Fibroblast of peridontal ligament (primary cell): ENCODE measurements around the gene KAZN.
"Not testable (repeated sequence)": the region's sequence is repeated elsewhere in the genome, so short reads cannot be mapped to it uniquely, and the experiment has no call there.

Experiments used
- DNase-seq: peaks from one replicate; pipeline ENCODE4 v3.0.0-alpha.2; 2010; ENCODE audit errors: extremely low read depth

KAZN gene

DNA sequence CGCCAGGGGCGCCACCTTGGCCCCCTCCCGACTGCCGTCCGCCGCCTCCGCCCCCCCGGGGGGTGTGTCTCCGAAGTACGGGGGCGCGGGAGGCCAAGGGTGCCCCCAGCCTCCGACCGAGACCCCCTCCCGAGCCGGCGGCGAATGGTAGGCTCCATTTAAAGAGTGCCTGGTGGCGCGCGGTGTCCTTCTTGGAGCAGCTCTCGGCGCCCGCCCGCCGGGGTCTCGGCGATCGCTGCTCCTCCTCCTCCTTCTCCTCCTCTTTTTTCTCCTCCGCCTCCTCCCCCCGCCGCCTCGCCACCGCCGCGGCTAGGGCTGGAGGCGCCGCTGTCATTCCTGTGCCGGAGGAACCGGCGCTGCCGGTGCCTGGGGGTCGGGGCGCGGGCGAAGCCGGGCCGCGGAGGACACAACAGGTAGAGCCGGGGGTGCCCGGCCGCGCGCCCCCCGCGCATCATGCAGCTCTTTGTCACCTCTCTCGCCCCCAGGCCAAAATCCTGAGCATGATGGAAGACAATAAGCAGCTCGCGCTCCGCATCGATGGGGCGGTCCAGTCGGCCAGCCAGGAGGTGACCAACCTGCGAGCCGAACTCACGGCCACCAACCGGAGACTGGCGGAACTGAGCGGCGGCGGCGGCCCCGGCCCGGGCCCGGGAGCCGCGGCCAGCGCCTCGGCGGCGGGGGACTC is at the start of gene KAZN:
TSS of gene KAZN (plus strand) at position 188 of the 685 bp plus-strand sequence.
- DNase-seq: no peak

DNA sequence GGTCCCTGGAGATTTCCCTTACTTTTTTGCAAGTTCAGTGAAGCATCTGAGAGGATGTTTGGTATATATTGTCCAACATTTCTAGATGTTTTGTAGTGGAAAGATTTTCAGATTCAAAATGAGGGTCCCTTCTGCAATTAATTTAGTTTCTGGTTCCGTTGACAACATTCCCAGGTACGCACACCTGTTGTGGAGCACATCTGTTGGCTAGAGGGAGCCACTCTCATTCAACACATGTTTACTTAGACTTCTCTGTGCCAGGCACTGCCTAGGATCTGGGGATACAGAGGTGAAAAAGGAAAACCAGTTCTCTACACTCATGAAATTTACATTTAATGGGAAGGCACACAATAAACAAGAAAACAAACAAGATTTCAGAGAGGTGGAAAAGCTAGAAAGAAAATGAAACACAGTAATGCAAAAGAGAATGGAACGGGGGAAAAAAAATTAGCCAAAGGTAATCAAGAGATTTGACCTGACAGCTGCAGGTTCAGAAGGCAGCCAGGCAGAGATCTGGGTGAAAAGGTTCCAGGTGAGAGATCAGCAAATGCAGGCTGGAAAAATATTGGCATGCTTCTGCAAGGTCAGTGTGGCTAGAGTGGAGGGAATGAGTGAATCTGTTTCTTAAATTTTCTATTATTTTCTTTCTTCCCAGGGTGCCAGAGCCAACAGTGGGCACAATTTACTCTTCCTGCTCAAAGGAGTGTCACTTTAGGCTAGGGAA is 48.4 kb upstream of the KAZN start:
- no peak for DNase-seq

DNA sequence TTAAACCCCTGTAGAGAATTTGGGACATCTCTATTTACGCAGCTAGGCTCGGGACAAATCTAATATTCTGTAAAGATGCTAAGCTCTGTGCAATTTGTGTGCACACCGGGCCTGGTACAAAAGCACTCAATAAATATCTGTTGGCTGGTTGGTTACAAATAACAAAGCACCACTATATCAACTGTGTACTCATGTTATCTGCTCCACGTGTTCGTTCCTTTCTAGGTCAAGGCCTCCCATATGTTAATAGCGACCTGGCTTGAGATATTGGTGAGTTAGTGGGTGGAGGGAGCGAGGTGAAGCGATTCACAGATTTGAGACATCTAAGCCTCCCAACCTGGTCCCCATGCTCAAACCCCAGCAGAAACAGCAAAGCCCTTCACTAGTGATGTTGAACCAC is 47.1 kb upstream of the KAZN start:
- DNase-seq: no peak

DNA sequence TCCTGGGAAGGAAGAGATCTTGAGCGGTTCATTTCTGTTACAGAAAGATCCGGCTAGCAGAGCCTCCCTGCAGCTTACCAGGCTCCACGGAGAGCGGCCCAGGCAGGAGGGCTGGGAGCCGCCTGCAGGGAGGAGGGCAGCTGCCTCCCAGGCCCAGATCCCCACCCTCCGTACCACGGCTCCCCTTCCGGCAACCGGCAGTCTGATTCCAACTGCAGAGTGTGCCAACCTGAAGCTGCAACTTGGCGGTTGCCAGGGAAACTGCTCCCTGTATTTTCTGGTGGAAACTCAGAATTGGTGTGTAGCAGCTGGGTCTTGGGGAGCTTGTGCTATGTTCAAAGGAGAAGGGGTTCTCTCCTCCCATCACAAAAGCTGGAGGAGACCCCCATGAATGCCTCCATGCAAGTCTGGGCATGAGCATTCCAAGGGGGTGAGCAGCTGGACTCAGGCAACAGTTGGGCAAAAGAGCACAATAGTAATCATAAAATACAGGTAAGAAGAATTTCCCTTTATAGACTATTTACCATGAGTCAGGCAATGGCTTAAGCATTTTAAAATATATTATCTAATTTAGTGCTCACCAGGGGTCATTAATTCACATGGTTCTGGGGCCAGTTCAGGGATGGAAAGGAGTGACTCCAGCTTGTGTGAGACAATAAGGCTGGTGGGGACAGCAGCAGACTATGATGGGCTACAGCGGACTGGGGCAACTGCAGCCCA is 46.1 kb upstream of the KAZN start:
- DNase-seq: no peak

DNA sequence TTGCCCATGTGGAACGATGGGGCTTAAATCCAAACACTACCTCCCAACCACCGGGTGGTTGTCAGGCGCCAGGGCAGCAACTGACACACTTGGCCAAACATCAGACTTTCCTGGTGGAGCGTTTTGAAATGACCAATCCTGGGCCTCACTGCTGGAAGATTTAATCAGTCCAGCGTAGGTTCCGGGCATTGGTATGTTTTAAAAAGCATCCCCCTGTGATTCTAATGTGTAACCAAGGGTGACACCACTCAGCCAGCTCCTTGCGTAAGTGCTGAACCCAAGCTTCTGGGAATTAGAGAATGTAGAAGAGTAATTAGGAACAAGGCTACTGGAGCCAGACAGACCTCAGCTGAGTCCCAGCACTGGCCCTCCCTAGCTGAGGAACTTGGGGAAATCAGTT is 44.8 kb upstream of the KAZN start:
- peak; percentile 44 for DNase-seq

DNA sequence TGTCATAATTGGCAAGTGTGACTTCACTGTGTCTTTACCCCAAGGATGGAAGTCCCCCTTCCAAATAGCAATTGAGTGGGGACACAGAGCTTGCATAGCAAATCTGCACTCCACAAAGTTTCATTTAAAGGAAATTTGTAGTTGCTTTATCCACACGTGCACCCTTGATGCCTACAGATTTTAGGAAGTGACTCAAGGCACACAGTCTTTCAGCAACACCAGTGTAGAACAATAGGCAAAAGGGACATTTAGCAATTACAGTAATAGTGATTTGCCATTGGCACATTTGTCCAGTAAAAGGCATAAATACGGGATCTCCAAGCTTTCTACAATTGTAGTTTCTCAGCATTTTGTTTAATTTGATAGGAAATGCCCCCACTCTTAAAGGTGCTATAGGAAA is 43.4 kb upstream of the KAZN start:
- DNase-seq: no peak

DNA sequence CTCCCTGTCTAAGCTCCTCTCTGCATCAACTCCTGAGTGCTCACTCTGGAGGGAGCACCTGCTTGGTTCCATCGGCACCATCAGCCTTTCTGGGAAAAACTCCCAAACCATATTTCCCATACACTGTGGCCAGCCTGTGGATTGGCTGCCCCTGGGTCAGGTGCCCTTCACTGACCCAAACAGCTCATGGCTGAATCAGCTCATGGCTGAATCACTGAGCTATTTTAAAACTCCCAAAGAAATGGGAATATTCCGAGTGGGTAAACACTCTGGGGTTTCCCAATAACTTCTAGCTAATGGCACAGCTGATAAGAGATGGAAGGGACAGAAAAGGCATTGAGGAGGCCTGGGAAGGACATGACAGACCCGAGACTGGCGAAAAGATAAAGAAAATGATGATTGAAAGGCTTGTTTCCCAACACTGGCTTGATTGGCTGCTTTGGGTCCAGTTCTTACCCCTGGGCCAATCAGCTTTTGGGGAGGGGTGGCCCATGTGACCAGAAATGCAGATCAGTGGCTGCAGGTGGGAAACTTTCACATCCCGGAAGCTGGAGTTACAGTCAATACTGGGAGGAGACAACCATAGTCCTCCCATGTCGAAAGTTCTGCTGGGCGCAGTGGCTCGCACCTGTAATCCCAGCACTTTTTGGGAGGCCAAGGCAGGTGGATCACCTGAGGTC is 37.3 kb upstream of the KAZN start:
- DNase-seq: no peak

DNA sequence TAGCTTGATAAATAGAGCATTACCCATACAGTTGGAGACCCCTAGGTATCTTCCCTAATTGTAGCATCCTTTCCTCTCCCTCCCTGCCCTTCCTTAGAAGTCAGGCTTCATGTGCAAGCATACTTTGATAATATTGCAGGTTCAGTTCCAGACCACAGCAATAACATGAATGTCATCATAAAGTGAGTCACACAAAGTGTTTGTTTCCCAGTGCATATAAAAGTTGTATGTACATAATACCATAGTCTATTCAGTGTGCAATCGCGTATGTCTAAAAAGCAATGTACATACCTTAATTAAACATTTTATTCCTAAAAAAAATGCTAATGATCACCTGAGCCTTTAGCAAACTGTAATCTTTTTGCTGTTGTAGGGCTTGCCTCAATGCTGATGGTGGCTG is 33.4 kb upstream of the KAZN start:
- DNase-seq: no peak

DNA sequence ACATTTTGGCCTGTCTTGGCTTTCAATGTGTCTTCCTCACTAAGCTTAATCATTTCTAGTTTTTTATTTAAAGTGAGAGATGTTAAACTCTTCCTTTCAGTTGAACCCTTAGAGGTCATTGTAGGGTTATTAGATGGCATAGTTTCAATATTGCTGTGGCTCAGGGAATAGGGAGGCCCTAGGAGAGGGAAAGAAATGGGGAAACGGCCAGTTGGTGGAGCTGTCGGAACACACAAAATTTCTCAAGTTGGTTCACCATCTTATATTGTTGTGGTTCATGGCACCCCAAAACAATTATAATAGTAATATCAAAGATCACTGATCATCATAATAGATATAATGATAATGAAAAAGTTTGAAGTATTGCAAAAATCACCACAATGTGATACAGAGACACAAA is 31.4 kb upstream of the KAZN start:
- DNase-seq: no peak

DNA sequence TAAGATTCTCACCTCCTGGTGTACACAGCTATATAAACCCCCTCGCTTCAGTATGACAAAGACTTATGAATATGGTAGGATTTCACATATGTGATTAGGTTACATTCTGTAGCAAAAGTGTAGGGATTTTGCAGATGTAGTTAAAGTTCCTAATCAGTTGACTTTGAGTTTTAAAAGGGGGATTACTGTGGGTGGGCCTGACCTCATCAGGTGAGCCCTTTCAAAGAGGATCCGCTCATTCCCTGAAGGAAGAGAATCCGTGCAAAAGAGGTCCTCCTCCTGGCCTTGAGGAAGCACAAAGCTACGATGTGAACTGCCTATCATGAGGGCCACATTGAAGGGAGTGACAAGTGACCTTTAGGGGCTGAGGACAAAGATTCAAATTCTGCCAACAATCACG is 30.6 kb upstream of the KAZN start:
- DNase-seq: no peak

DNA sequence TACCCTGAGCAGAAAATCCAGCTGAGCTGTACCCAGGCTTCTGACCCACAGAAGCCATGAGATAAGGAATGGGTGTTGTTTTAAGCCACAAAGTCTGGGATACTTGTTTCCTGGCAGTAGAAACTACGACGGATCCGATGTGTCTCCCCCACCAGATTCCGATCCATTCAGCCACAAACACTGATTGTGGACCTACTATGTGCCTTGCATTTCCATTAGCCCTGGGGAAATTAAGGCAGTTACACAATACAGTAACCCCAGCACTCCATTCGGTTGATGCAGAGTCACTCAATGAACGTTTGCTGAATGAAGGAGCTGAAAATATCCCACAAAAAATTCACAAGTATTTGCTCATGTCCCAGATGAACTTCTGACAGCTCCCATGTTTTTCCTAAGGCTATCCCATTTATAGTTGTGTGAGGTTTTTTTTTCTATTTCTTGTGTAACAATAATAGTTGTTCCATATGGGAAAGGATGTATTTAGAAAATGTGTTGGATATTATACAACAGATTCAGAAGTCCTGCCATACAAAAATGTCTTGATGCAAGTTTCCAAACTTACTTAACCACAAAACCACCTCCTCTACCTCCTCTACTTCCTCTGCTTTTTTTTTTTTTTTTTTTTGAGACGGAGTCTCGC is 29.6 kb upstream of the KAZN start:
- no peak for DNase-seq

DNA sequence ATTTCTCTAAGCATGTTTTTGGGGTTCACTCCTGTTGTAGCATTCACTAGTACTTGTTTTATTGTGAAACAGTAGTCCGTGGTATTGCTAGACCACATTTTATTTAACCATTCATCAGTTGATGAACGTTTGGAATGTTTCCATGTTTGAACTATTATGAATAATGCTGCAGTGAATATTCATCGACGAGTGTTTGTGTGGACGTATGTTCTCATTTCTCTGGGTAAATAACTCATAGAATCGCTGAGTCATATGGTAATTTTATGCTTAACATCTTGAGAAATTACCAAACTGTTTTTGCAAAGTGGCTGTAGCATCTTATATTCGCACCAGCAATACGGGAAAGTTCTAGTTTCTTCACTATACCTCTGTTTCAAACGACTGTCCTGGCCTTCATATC is 28.0 kb upstream of the KAZN start:
- DNase-seq: peak; percentile 55

DNA sequence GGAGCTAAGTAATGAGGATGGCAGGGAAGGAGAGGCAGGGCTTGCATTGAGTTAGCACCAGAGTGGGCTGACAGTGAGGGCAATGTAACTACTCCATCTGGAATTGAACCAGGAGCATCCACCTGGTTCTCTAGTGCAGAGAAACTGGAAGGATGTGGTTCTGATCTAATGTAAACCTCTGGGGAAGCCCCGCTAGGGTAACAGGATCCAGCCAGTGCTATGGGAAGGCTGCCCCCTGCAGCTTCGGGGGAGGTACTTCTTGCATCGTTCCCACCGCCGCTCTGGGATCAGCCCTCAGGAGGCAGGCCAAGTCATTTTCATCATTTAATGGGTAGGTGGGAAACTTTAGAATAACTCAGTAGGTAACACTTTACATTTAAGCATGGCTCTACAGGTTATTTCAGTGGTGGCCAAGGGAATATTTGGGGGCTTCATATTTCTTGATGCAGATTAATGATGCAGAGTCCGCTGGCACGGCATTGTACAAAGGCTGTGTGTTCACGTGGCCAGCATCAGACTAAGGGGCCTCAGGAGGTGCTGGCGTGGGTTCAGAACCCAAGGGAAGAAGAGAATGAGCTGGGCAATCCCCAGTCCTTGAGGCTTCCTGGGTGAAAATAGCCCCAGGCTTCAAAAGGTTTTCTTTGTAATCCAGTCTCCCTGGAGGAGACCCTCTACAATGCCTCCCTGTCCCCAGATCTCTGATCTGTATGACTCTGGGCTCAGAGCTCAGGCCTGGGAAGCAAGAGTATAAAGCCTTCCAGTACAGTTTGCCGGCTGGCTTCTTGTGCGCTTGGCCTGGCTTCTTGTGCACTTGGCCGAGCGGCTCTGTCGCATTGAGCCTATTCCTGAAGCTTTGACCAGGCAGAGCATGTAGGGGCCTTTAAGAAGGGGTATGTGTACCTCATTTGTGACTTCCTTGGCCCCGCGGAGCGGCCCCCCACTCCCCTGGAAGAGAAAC is 26.4 kb upstream of the KAZN start:
- no peak for DNase-seq

DNA sequence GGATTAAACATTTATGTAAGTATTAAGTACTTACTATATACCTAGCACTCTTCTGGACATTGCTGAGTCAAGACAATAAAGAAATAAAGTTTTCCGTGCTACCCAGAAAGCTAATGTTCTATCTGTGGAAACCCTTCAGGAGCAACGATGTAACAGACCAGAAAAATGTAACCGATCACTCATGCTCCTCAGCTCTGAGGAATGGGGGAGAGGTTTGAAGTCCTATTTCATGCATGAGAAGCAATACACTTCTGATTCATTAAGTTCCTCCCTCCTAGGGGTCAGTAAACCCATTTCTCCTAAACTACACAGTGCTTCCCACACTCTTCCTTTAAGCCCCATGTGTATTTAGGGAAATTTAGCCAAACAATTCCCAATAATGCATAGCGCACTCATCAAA is 25.6 kb upstream of the KAZN start:
- no peak for DNase-seq

DNA sequence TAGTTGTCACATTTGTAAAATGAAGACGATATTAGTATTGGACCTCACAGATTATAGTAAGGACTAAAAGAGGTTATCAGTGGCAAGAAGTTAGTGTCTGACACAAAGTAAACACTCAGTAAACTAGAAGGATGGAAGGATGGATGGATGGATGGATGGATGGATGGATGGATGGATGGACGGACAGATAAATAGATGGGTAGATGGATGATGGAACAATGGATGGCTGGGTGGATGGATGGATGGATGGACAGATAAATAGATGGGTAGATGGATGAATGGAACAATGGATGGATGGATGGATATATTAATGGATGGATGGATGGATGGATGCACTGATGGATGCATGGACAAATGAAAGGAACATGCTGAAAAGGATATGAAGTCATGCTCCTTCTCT is 22.3 kb upstream of the KAZN start:
- no peak for DNase-seq

DNA sequence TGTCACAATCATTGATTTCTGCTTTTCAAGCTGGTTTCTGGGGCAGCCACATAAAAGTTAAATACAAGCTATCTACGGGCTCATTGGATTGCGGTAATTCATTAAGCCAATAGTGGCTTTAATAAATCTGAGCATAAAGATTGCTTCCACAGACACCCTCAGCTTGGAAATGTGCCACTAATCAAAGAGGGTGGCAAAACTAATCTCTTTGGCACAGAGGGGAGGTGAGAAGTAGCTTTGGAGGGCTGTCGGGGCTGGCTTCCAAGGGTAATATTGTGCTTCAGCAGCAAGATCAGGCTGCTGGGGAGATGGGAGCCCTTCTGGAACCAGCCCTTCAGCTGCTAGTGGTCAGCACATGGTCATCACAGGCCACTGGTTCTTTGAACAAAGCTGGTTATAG is 21.2 kb upstream of the KAZN start:
- DNase-seq: no peak

DNA sequence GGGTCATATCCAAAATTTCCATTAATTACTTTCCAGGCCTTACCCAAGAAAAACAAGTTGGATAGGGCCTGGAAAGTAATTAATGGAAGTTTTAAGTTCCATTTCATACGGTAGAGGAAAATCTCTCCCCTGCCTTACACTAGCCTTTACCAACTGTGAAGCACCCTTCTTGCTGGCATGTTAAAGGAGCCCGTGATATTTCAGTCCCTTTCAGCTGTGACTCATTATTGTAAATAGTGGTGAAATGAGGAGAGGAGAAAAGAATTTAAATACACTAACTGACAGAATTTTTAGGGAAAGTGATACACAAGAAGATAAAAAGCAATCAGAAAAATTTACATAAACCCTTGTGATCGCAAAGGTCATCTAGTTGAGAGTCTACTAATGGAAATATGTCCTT is 20.3 kb upstream of the KAZN start:
- DNase-seq: peak; percentile 35

DNA sequence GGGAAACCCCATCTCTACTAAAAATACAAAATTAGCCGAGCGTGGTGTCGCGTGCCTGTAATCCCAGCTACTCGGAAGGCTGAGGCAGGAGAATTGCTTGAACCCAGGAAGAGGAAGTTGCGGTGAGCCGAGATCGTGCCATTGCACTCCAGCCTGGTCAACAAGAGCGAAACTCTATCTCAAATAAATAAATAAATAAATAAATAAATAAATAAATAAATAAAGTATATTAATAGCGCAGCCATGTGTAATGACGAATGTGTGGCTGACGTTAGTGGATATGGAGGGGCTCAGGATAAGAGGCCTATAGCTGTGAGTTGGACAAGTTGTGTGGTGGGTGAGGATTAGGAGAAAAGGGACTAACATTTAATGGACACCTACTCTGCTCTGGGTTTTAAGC is 18.2 kb upstream of the KAZN start:
- DNase-seq: not testable (repeated sequence)

DNA sequence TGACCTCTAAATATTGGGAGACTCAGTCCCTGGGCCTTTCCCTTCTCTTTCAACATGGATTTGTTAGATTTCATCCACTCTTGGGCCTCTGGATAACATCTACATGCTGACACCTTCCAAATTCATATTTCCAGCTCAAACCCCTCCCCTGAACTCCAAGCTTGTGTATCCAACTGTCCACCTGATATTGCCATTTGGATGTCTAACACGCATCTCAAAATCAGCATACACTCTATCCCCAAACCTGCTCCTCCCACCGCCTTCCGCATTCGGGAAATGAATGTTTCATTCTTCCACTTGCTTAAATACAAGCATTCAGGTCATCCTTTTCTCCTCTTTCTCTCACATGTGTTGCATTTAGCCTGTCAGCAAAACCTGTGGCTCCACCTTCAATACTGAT is 17.5 kb upstream of the KAZN start:
- no peak for DNase-seq

DNA sequence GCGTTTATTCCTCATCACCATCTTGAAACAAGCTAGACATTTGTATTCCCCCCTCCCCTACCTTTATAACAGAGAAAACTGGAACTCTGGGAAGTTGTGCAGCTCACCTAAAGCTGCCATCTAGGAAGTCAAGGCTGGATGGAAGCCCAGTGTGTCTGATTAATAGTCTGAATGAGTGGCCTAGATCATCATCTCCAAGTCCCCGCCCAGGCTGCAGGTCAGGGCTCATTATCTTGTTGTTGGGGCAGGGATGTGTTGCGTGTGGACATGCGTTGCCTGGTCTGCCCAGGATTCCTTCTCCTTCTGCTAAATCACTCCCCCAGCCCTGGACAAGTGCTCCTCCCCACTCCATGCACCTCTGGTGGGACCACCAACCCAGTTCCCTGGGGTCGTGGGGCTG is 14.7 kb upstream of the KAZN start:
- DNase-seq: no peak

DNA sequence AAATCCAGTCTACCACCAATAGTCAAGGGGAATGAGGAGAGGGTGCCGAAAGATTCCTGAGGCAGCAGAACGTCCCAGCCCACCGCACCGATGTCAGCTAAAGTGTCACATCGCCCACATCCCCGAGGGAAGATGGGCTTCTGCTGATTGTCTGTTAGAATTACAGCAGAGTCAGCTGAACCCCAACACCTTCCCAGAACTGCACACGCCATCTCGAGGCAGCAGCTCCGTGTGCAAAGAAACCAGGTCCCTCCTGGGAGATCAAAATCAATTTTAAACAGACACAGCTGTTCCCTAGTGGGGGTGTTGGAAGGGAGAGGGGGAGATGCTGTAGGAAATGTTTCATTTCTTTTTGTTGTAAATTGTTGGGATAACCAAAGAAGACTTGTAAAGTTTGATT is 12.8 kb upstream of the KAZN start:
- DNase-seq: no peak
